Pancreas (tissue), 10 donors: ENCODE measurements around the gene SMIM15. TPM values are rescaled to one million over a fixed set of nuclear protein-coding genes. Genes with fewer than 3 reads are reported as not detected.

Experiments
- ATAC-seq, 4 donors: fragments of 200-7000 bp; cut with Tn5 transposase; one replicate each; pipeline versions ENCODE4 v1.8.0 to v1.9.1; 2020; ENCODE audit warnings: mild to moderate bottlenecking in 4 of 4, moderate library complexity in 4 of 4
- DNase-seq, 6 donors: peaks; one replicate each; pipeline ENCODE4 v3.0.0-alpha.2; 2020
- FAIRE-seq: peaks from 2 replicates; lab custom pipeline; 2012; peaks lifted over from hg19 to GRCh38; lab: Jason Lieb, UNC
- H3K27ac ChIP-seq, 4 donors: fragments of 200-600 bp; sonication (generic); 1 replicate in 3 of 4; 2 replicates in 1 of 4; pipeline versions ENCODE4 v1.5.0 to v1.8.0; 2020
- H3K27me3 ChIP-seq, 4 donors: fragments of 200-600 bp; one replicate each; pipeline ENCODE4 v1.8.0; 2021
- H3K36me3 ChIP-seq, 3 donors: fragments of 200-600 bp; sonication (generic) in 1 of 3; one replicate each; pipeline versions ENCODE4 v1.5.0 to v1.8.0; 2020 to 2021
- H3K4me1 ChIP-seq, 3 donors: fragments of 200-600 bp; one replicate each; pipeline ENCODE4 v1.8.0; 2021
- H3K4me3 ChIP-seq, 4 donors: fragments of 200-600 bp; sonication (generic) in 2 of 4; one replicate each; pipeline versions ENCODE4 v1.5.0 to v1.8.0; 2020 to 2021
- H3K9me3 ChIP-seq, 4 donors: fragments of 200-600 bp; one replicate each; pipeline ENCODE4 v1.8.0; 2021
- CTCF ChIP-seq, 4 donors: fragments of 200-600 bp; sonication (generic) in 3 of 4; IDR thresholded peaks; one replicate each; pipeline versions ENCODE4 v1.5.0 to v1.8.0; 2021; ENCODE audit warnings: antibody characterized with exemption in 4 of 4
- WGBS, 2 donors: extraction: QIAGEN DNeasy Blood & Tissue Kit; methylation state at CpG; one replicate each; pipeline ENCODE4 v1.1.7; 2013; 5-methylcytosine and 5-hydroxymethylcytosine counted together
- intact Hi-C, 3 donors: fragments of 100-400 bp; cut with DNase I; formaldehyde crosslinking; loops; one replicate each; pipeline versions ENCODE4 v1.11.1 to v1.14.2; 2022
- polyA plus RNA-seq, 2 donors: library from polyadenylated mRNA; stranded (reverse); fragments of 200-250 nt; gene quantifications; one replicate each; pipeline ENCODE4 v1.2.3, GENCODE V29; 2013
- total RNA-seq, 6 donors: library from RNA; stranded (reverse); fragmentation: NEBNext Ultra II Directional in 4 of 6; extraction: Animal tissue kit (Norgen Biotek cat#: 25700) in 4 of 6; gene quantifications; one replicate each; pipeline versions ENCODE4 v1.2.1 to v1.2.4, GENCODE V29; 2021 to 2023
- donor health status: healthy with polysubstance abuse.
- donor health status: DM: no; HTN: no; CAD: no; lungs with moderate emphysema.
- donor health status: DM: no; HTN: no; CAD: no.
- donor health status: control.
- donor health status: control.
- donor health status: Bipolar disorder and iron deficiency.
- donor health status: DM: yes; HTN: yes; CAD: no.
- donor health status: DM: no; HTN: no; CAD: no.
- donor health status: DM: no; HTN: no; CAD: no.
- donor health status: DM: yes; HTN: yes; CAD: no.

SMIM15 gene
- total and polyA plus RNA-seq, 8 donors: 14.4 to 36.4 (median 23.1) TPM

GRCh38 chr5:61163905-61164304 is 1.6 kb upstream of the SMIM15 start:
- Histone ChIP-seq H3K9me3 (no peaks in the 10 kb centered on the region), H3K27me3 (no peaks in the 10 kb centered on the region), H3K27ac (no peak overlapping the region), H3K4me3 (no peak overlapping the region), H3K4me1 (peaks cover 6 to 22% (median 21%) of the 10 kb centered on the region in 3 donors), H3K36me3 (peaks cover 0 to 2% (median 0%) of the 10 kb centered on the region in 3 donors)
- no peak for TF ChIP-seq CTCF (IDR thresholded peaks at IDR 0.05)
- ATAC-seq: no peak
- no peak for DNase-seq
- FAIRE-seq: no peak
- intact Hi-C loops: no loop called here
- WGBS, 2 donors: 95 to 97% methylated on average over 13 of the region's 13 CpGs

DNA sequence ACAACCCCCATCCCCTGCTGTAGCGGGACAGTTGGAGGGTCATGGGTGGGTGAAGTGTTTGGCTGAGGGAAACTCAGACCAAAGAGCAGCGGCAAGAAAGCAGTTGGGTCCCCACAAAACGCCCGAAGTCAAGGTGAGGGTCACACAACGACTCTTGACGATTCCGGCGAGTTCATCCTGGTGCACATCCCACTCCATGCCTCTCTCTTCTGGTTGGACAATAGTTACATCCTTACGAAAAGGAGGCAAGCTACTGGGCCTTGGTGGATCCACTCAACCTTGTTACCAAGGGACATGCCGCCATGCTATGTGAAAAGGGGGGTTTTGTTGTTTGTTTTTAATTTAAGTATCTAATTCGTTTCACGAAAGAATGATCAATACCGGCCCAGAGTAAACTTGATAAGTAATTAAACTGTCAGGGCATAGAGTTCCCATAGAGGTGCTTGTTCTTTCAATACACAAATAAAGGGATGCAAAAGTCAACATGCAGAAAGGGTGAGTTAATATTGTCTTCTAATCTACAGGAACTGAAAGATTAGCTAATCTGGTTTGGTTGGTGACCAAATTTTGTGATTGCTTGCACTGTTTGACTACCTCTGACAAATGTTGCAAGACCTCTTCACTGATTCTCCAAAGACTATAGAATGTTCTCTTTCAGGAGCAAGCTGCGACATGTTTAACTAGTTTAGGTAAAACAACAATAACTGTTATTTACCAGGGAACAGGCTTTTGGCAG is 732 bp upstream of the SMIM15 start:
- intact Hi-C loops: no loop called here
- H3K4me3 ChIP-seq: peak overlapping the region; percentile 39 to 94 (median 77)
- H3K9me3 ChIP-seq: no peaks in the 10 kb centered on the region
- FAIRE-seq (no peak), DNase-seq (peak in 1 of 6 donors; percentile 13), ATAC-seq (peak; percentile 12 to 36 (median 26))
- 7% methylated on average over 14 of the region's 14 CpGs for WGBS, 2 donors
- no peak for TF ChIP-seq CTCF (IDR thresholded peaks at IDR 0.05)
- no peaks in the 10 kb centered on the region for H3K27me3 ChIP-seq
- peaks cover 6 to 28% (median 25%) of the 10 kb centered on the region in 3 donors for H3K4me1 ChIP-seq
- H3K27ac ChIP-seq: peak overlapping the region; percentile 64 to 94 (median 92)
- peaks cover 0 to 2% (median 0%) of the 10 kb centered on the region in 3 donors for H3K36me3 ChIP-seq

DNA sequence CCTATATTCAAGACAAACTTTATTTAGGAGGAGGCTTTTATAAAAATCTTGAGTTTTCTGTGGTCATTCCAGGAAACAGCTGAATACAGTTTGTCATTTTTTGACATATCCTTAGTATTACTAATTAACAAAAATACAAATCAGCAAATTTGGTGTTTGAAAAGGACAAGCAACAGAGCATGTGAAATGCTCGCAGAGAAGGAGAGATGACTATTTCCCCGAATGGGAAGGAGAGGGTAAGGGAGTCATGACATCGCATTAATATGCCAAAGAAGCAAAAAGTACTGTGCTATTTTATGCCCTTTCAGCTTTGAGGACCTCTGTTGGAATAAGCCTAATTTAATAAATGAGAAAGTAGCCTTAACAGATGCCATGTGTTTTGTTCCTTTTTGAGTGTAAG is 1.8 kb downstream of the SMIM15 start:
- no peaks in the 10 kb centered on the region for H3K27me3 ChIP-seq
- H3K4me3 ChIP-seq: no peak overlapping the region
- H3K27ac ChIP-seq: no peak overlapping the region
- TF ChIP-seq CTCF (IDR thresholded peaks at IDR 0.05): no peak
- DNase-seq: no peak
- H3K9me3 ChIP-seq: no peaks in the 10 kb centered on the region
- no peak for FAIRE-seq
- WGBS, 2 donors: 78 to 90% methylated on average over 3 of the region's 3 CpGs
- H3K4me1 ChIP-seq: peaks cover 6 to 28% (median 25%) of the 10 kb centered on the region in 3 donors
- no peak for ATAC-seq
- H3K36me3 ChIP-seq: peaks cover 0 to 2% (median 0%) of the 10 kb centered on the region in 3 donors
- intact Hi-C loops: no loop called here

DNA sequence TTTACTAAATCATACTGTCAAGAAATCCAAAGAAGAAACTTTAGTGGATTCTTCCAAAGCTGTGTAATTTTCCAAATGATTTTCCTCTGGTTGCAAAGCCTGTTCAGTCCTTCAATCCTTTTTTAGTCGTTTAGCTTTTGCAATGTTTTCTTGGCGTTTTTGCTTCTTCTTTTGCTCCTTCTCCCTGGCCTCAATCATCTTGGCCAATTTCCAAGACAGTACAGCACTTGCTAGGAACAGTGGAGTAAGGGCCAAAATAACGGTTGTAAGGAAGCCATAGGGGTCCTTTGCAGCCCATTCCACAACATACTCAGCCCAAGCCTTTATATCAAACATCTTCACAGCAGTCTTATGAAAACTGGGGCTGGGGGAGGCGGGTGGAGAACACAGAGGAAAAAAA is 2.4 kb downstream of the SMIM15 start:
- TF ChIP-seq CTCF (IDR thresholded peaks at IDR 0.05): no peak
- no peak for ATAC-seq
- peaks cover 0 to 2% (median 0%) of the 10 kb centered on the region in 3 donors for H3K36me3 ChIP-seq
- H3K27me3 ChIP-seq: no peaks in the 10 kb centered on the region
- no peaks in the 10 kb centered on the region for H3K9me3 ChIP-seq
- peaks cover 6 to 28% (median 25%) of the 10 kb centered on the region in 3 donors for H3K4me1 ChIP-seq
- no peak for DNase-seq
- no peak for FAIRE-seq
- WGBS, 2 donors: 48 to 59% methylated on average over 4 of the region's 4 CpGs
- no peak overlapping the region for H3K4me3 ChIP-seq
- intact Hi-C loops: no loop called here
- H3K27ac ChIP-seq: no peak overlapping the region

- DNase-seq (no peak), ATAC-seq (no peak), FAIRE-seq (no peak)
- 52 to 54% methylated on average over 3 of the region's 3 CpGs for WGBS, 2 donors
- no peak for TF ChIP-seq CTCF (IDR thresholded peaks at IDR 0.05)
- Histone ChIP-seq H3K4me1 (peaks cover 6 to 28% (median 25%) of the 10 kb centered on the region in 3 donors), H3K27me3 (no peaks in the 10 kb centered on the region), H3K4me3 (no peak overlapping the region), H3K27ac (no peak overlapping the region), H3K9me3 (no peaks in the 10 kb centered on the region), H3K36me3 (peaks cover 0 to 2% (median 0%) of the 10 kb centered on the region in 3 donors)
- intact Hi-C loops: no loop called here
Observed at GRCh38 chr5:61159070-61159469, 3.2 kb downstream of the SMIM15 start.
